Osteoblast (primary cell): ENCODE data around the gene KPNA6. TPM values are rescaled to one million over a fixed set of nuclear protein-coding genes. Genes with fewer than 3 reads are reported as not detected.
"Not testable (repeated sequence)": the region's sequence is repeated elsewhere in the genome, so short reads cannot be mapped to it uniquely, and the experiment has no call there.

ENCODE experiments used
- DNase-seq: peaks from one replicate; pipeline ENCODE4 v3.0.0; 2011; ENCODE audit warnings: low spot score, mixed read lengths; ENCODE audit not compliant: insufficient read length; ENCODE audit errors: missing footprints
- H2AFZ ChIP-seq: 2 replicates; pipeline ENCODE4 v1.6.0; 2011; ENCODE audit warnings: mild to moderate bottlenecking, low read length
- H3K27ac ChIP-seq: 2 replicates; pipeline ENCODE4 v1.5.1; 2011; ENCODE audit warnings: mild to moderate bottlenecking, low read depth, low read length, moderate library complexity
- H3K27me3 ChIP-seq: 2 replicates; pipeline ENCODE4 v1.6.0; 2012; ENCODE audit warnings: mild to moderate bottlenecking, control low read depth, inconsistent platforms, low read length, moderate library complexity; ENCODE audit not compliant: insufficient read depth
- H3K36me3 ChIP-seq: 2 replicates; pipeline ENCODE4 v1.5.1; 2011; ENCODE audit warnings: mild to moderate bottlenecking, low read length, control low read depth, moderate library complexity; ENCODE audit not compliant: insufficient read depth
- H3K4me1 ChIP-seq: 2 replicates; pipeline ENCODE4 v1.5.1; 2011; ENCODE audit warnings: mild to moderate bottlenecking, low read length, control low read depth, moderate library complexity; ENCODE audit not compliant: insufficient read depth
- H3K4me2 ChIP-seq: 2 replicates; pipeline ENCODE4 v1.6.0; 2011; ENCODE audit warnings: mild to moderate bottlenecking, low read length; ENCODE audit not compliant: insufficient read depth
- H3K4me3 ChIP-seq: fragments of 200-600 bp; sonication (generic); 3 replicates; pipeline ENCODE4 v1.5.1; 2012; ENCODE audit warnings: mild to moderate bottlenecking, low read length, inconsistent platforms; ENCODE audit not compliant: insufficient read depth
- H3K79me2 ChIP-seq: 2 replicates; pipeline ENCODE4 v1.6.0; 2012; ENCODE audit warnings: mild to moderate bottlenecking, low read length, control low read depth, inconsistent platforms; ENCODE audit not compliant: insufficient read depth
- H3K9me3 ChIP-seq: 2 replicates; pipeline ENCODE4 v1.5.1; 2011; ENCODE audit warnings: low read depth, low read length, control low read depth
- H4K20me1 ChIP-seq: 2 replicates; pipeline ENCODE4 v1.6.0; 2012; ENCODE audit warnings: mild to moderate bottlenecking, low read length, control low read depth; ENCODE audit not compliant: insufficient read depth
- CTCF ChIP-seq: IDR thresholded peaks from 2 replicates; pipeline ENCODE4 v1.5.1; 2011; ENCODE audit warnings: mild to moderate bottlenecking, low read depth, low read length, moderate library complexity; ENCODE audit errors: extremely low read depth
- total RNA-seq: library from RNA; depleted of rRNA; stranded (reverse); fragments of >200 nt; gene quantifications from 2 replicates; pipeline ENCODE4 v1.2.3, GENCODE V29; 2012

Gene KPNA6
- total RNA-seq, 1 donor, result 65.5 TPM

GRCh38 chr1:32128964-32129363, 21.1 kb downstream of the KPNA6 start:
- H3K79me2 ChIP-seq, result peaks cover 89% of the 10 kb centered on the region
- H3K4me3 ChIP-seq, result no peak overlapping the region
- no peaks in the 10 kb centered on the region for H3K9me3 ChIP-seq
- DNase-seq, result no peak
- peaks cover 10% of the 10 kb centered on the region for H3K4me1 ChIP-seq
- peaks cover 5% of the 10 kb centered on the region for H3K36me3 ChIP-seq
- no peak overlapping the region for H3K27ac ChIP-seq
- H3K27me3 ChIP-seq, result no peaks in the 10 kb centered on the region
- no peak overlapping the region for H3K4me2 ChIP-seq
- H4K20me1 ChIP-seq, result peaks cover 27% of the 10 kb centered on the region
- no peak overlapping the region for H2AFZ ChIP-seq
- no peak for TF ChIP-seq CTCF

- not testable (repeated sequence) for H4K20me1 ChIP-seq, H3K4me3 ChIP-seq, H3K27me3 ChIP-seq, H2AFZ ChIP-seq, H3K36me3 ChIP-seq, H3K9me3 ChIP-seq, DNase-seq
- peak overlapping the region; percentile 50 for H3K27ac ChIP-seq
- peaks cover 14% of the 10 kb centered on the region for H3K4me1 ChIP-seq
- H3K4me2 ChIP-seq, result peak overlapping the region; percentile 41
- peaks cover 87% of the 10 kb centered on the region for H3K79me2 ChIP-seq
These were observed 26.1 kb downstream of the KPNA6 start for GRCh38 chr1:32133950-32134280.

- DNase-seq, result no peak
- Histone ChIP-seq H3K79me2 (peaks cover 90% of the 10 kb centered on the region), H3K36me3 (no peaks in the 10 kb centered on the region)
These were observed 29.3 kb downstream of the KPNA6 start for GRCh38 chr1:32137111-32137510.

GRCh38 chr1:32138965-32139364, 31.1 kb downstream of the KPNA6 start:
- peak overlapping the region; percentile 7 for H3K27ac ChIP-seq
- TF ChIP-seq CTCF, result no peak
- no peak overlapping the region for H2AFZ ChIP-seq
- peaks cover 93% of the 10 kb centered on the region for H3K79me2 ChIP-seq
- no peaks in the 10 kb centered on the region for H3K27me3 ChIP-seq
- no peaks in the 10 kb centered on the region for H3K9me3 ChIP-seq
- peaks cover 25% of the 10 kb centered on the region for H4K20me1 ChIP-seq
- H3K4me1 ChIP-seq, result peaks cover 19% of the 10 kb centered on the region
- peak; percentile 29 for DNase-seq
- no peak overlapping the region for H3K4me3 ChIP-seq
- no peaks in the 10 kb centered on the region for H3K36me3 ChIP-seq
- H3K4me2 ChIP-seq, result no peak overlapping the region

More at GRCh38 chr1:32137111-32137510, 29.3 kb downstream of the KPNA6 start:
- Histone ChIP-seq H3K4me3 (no peak overlapping the region), H2AFZ (no peak overlapping the region), H3K4me1 (peaks cover 19% of the 10 kb centered on the region), H3K4me2 (no peak overlapping the region), H3K27me3 (no peaks in the 10 kb centered on the region), H3K9me3 (no peaks in the 10 kb centered on the region), H4K20me1 (peaks cover 14% of the 10 kb centered on the region), H3K27ac (no peak overlapping the region)
- no peak for TF ChIP-seq CTCF
